Measurements from ENCODE around the gene ZNF474.

Gene ZNF474

DNA sequence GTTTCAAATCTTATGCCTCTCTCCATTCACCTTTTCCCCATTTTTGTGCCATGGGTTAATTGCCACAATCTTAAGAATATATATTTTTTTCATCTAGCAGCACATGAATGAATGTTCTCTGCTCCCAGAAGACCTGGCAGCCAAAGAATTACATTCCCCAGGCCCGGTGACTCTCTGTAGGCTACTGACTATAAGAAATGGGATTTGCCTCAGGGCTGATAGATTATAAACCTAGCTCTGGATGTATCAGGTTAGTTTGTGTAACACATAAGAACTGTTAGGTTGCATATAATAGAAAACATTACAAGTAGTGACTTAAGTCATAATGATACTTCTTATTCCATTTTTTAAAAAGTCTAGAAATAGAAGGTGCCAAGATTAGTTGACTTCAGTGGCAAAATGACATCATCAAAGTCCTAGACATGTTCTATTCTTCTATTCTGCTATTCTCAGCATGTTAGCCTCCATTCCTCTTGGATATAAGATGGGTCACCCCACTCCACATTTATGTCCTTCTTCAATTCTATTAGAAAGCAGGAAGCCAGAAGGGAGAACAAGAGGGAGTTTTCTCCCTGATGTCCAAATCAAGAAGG is 10.9 kb upstream of the ZNF474 start:
- no peak for DNase-seq (ENCODE audit: low read depth)

- no peak for DNase-seq (ENCODE audit: low read depth)
Measured at GRCh38 chr5:122119205-122119604, 10.1 kb upstream of the ZNF474 start.

DNA sequence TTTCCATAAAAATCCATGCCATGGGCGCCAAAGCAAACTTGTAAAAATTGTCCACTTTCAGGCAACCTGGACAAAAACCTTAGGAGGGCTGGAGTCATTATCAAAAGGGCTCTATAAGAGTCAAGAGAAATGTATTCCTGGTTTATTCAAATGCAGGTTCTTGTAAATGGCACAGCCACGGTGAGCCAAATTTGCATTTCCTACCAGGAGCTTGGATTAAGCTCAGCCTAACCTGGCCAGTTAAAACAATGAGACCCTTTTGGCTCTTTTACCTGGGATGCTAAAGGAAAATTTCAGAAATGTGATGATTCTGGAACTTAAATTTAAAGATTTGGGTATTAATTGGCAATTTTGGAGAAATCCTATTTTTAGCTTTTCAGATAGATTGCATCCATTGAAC is 8.9 kb upstream of the ZNF474 start:
- no peak for DNase-seq (ENCODE audit: low read depth)

- no peak for DNase-seq (ENCODE audit: low read depth)
Measured at GRCh38 chr5:122120957-122121356, 8.4 kb upstream of the ZNF474 start.

- no peak for DNase-seq (ENCODE audit: low read depth)
Measured at GRCh38 chr5:122121479-122122465, 7.6 kb upstream of the ZNF474 start.

- DNase-seq (ENCODE audit: low read depth) = no peak
Measured at GRCh38 chr5:122124766-122125165, 4.6 kb upstream of the ZNF474 start.

- DNase-seq (ENCODE audit: low read depth) = no peak
Measured at GRCh38 chr5:122126177-122126755, 3.1 kb upstream of the ZNF474 start.

GRCh38 chr5:122126756-122127321 is 2.5 kb upstream of the ZNF474 start:
- no peak for DNase-seq (ENCODE audit: low read depth)

GRCh38 chr5:122130152-122130551 is 806 bp downstream of the ZNF474 start:
- DNase-seq (ENCODE audit: low read depth) = no peak

DNA sequence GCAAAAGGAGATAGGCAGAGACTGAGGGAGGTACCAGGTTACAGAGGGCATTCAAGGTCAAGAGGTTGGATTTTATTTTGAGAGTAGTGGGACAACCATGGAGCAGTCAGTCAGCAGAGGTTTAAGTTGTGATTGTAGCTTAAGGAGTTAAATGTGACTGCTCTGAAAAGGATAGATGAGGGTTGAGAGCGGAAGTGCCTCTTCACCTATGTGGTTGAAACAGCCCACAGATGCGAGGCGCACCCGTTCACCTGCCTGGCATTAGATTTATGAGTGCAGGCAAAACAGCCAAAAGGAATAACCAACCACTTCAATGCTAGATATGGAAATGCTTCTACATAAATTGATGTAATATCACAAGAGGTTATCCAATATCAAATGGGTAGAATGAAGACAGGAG is 8.4 kb downstream of the ZNF474 start:
- no peak for DNase-seq (ENCODE audit: low read depth)

DNA sequence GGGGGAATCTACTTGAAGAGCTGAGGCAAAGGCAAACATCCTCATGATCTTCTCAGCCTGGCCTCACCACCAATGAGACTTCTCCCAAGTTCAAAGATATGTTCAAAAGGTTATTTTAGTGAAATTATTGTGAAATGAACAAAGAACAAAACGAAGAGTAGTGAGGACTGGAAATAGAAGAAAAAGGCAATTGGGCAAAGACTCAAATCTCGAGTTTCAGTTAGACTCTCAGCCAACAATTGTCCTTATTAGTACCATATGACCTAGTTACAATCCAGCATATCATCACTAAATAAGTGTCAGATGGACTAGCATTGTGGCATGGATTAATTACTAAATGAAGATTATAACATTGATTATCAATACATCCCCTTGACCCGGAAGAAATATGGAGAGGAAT is 9.0 kb downstream of the ZNF474 start:
- DNase-seq (ENCODE audit: low read depth) = no peak

DNA sequence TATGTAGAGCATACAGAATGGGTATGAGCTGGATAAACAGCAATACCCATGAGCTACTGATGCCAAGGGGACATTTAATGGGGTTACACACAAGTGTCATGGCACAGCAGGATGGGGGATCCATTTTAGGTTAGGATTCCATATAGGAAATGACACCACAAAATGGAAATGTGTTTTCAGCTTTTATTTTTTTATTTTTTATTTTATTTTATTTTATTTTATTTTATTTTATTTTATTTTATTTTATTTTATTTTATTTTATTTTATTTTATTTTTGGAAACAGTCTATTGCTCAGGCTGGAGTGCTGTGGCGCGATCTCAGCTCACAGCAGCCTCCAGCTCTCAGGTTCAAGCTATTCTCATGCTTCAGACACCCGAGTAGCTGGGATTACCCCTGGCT is 11.6 kb downstream of the ZNF474 start:
- no peak for DNase-seq (ENCODE audit: low read depth)

GRCh38 chr5:122141751-122142150 is 12.4 kb downstream of the ZNF474 start:
- DNase-seq (ENCODE audit: low read depth) = no peak

- DNase-seq (ENCODE audit: low read depth) = no peak
Measured at GRCh38 chr5:122142480-122143164, 13.3 kb downstream of the ZNF474 start.

- no peak for DNase-seq (ENCODE audit: low read depth)
Measured at GRCh38 chr5:122144236-122144635, 14.9 kb downstream of the ZNF474 start.

DNA sequence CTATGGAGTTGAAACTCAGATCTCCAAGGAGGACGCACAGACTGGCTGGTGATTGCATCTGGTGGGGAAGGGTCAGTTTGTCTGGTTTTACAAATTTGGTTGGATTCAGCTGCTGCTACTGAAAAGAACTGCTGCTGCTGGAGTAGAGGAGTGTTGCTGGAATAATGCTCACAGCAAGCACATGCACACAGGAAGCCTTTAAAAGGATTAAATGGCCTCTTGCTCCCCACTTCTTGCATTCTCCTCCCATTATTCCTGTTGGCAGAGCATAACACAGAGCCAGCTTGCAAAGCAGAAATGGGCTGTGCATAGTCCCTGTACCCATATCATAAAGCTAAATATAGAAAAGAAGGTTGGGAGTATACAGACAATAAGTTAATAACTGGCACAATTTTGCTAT is 16.6 kb downstream of the ZNF474 start:
- DNase-seq (ENCODE audit: low read depth) = no peak

GRCh38 chr5:122149321-122150090 is 20.2 kb downstream of the ZNF474 start:
- no peak for DNase-seq (ENCODE audit: low read depth)

- no peak for DNase-seq (ENCODE audit: low read depth)
Measured at GRCh38 chr5:122150215-122150614, 20.9 kb downstream of the ZNF474 start.

DNA sequence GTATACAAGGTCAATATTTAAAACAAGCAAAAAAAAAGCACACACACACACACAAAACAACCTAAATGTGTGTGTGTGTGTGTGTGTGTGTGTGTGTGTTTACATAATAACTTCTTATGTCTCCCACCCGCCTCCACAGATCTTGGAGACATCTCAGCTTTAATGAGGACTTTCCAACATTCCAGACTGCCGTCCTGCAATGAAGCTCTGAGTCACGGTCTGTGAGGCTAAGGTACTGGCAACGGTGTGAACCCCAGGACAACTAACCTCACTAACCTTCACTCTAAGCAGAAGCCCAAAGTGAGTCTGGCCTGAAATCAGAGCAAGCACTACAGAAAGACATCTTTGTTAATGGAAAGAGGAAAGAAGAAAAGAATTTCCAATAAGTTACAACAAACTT is 22.3 kb downstream of the ZNF474 start:
- DNase-seq (ENCODE audit: low read depth) = no peak

DNA sequence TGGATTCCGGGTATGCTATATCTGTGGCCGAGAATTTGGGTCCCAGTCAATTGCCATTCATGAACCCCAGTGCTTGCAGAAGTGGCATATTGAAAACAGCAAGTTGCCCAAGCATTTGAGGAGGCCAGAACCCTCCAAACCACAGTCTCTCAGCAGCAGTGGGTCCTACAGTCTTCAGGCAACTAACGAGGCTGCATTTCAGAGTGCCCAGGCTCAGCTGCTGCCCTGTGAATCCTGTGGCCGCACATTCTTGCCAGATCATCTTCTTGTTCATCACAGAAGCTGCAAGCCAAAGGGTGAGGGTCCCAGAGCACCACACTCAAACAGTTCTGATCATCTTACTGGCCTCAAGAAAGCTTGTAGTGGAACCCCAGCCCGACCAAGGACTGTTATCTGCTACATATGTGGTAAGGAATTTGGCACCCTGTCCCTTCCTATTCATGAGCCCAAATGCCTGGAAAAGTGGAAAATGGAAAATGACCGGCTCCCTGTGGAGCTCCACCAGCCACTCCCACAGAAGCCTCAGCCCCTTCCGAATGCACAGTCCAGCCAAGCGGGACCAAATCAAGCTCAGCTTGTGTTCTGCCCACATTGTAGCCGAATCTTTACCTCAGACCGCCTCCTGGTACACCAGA is 23.0 kb downstream of the ZNF474 start:
- no peak for DNase-seq (ENCODE audit: low read depth)

DNA sequence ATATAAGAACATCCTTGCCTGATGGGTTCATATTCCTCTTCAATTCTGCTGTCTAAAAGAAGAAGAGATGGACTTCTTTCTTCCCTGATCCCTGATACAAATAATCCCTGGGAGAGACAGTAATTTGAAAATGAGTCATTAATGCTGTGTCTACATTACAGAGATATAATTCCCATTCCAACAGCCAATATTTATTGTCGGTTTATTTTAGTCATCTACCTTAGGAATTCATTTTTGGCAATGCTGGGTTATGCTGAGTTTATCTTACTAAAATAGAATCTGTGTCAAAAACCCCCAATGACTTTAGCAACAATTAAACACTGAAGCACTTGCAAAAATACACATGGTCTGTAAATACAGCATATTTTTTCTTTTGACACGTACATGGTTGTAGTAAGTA is 23.9 kb downstream of the ZNF474 start:
- DNase-seq (ENCODE audit: low read depth) = no peak

Data from activated gamma-delta T cell treated with anti-CD3 and anti-CD28 coated beads, Interleukin-2, amount 50 U/mL, for 16 hours (primary cell).